HFFc6 (cell line): ENCODE measurements around the gene YKT6. TPM values are rescaled to one million over a fixed set of nuclear protein-coding genes. Genes with fewer than 3 reads are reported as not detected.

Source experiments
- DNase-seq: peaks from one replicate; pipeline ENCODE4 v3.0.0-alpha.2; 2018
- H3K27ac Mint-ChIP-seq: 2 replicates; pipeline ENCODE4 v1.8.0; 2020; ENCODE audit warnings: mild to moderate bottlenecking, mixed read lengths
- H3K27me3 Mint-ChIP-seq: 2 replicates; pipeline ENCODE4 v1.8.0; 2021; ENCODE audit warnings: mild to moderate bottlenecking, moderate library complexity, mixed read lengths; ENCODE audit not compliant: insufficient read depth
- H3K36me3 Mint-ChIP-seq: 2 replicates; pipeline ENCODE4 v1.8.0; 2021; ENCODE audit warnings: low read depth, mixed read lengths
- H3K4me1 Mint-ChIP-seq: 2 replicates; pipeline ENCODE4 v1.8.0; 2020; ENCODE audit warnings: low read depth, mixed read lengths
- H3K4me3 Mint-ChIP-seq: 2 replicates; pipeline ENCODE4 v1.8.0; 2020; ENCODE audit warnings: mild to moderate bottlenecking, moderate library complexity, mixed read lengths
- H3K9me3 Mint-ChIP-seq: 2 replicates; pipeline ENCODE4 v1.8.0; 2020; ENCODE audit warnings: mild to moderate bottlenecking, mixed read lengths
- CTCF ChIP-seq: fragments of 200-600 bp; sonication (generic); IDR thresholded peaks from 2 replicates; pipeline ENCODE4 v1.5.0; 2021; ENCODE audit warnings: antibody characterized with exemption, mild to moderate bottlenecking
- total RNA-seq, 6 experiments: library from RNA; stranded (reverse); fragmentation: NEBNext Ultra II Directional; extraction: Animal tissue kit (Norgen Biotek cat#: 25700); gene quantifications; 2 replicates in 1 of 6; 3 replicates in 5 of 6; pipeline ENCODE4 v1.2.3, GENCODE V29; 2021

YKT6 gene
- total RNA-seq, 6 experiments from 2014 or later, result 155 to 174 (median 167) TPM

- H3K4me1 Mint-ChIP-seq, result no peaks in the 10 kb centered on the region
- H3K9me3 Mint-ChIP-seq, result no peaks in the 10 kb centered on the region
- TF ChIP-seq CTCF, result no peak
- H3K27ac Mint-ChIP-seq, result no peak overlapping the region
- H3K36me3 Mint-ChIP-seq, result no peaks in the 10 kb centered on the region
- H3K4me3 Mint-ChIP-seq, result no peak overlapping the region
- H3K27me3 Mint-ChIP-seq, result peaks cover 4% of the 10 kb centered on the region
- DNase-seq, result no peak
Measured at GRCh38 chr7:44251881-44252280, 51.1 kb downstream of the YKT6 start.

GRCh38 chr7:44256459-44256858, 55.7 kb downstream of the YKT6 start:
- DNase-seq, result no peak
- peaks cover 32% of the 10 kb centered on the region for H3K4me1 Mint-ChIP-seq
- peaks cover 1% of the 10 kb centered on the region; the same call in 1 of the 2 replicates for H3K27me3 Mint-ChIP-seq
- H3K9me3 Mint-ChIP-seq, result no peaks in the 10 kb centered on the region
- H3K27ac Mint-ChIP-seq, result no peak overlapping the region
- TF ChIP-seq CTCF, result no peak
- H3K4me3 Mint-ChIP-seq, result no peak overlapping the region
- peaks cover 4% of the 10 kb centered on the region; the same call in 1 of the 2 replicates for H3K36me3 Mint-ChIP-seq

- H3K36me3 Mint-ChIP-seq, result peaks cover 4% of the 10 kb centered on the region; the same call in 1 of the 2 replicates
- H3K27me3 Mint-ChIP-seq, result peaks cover 1% of the 10 kb centered on the region; the same call in 1 of the 2 replicates
- peak overlapping the region; percentile 70 for H3K27ac Mint-ChIP-seq
- no peak for TF ChIP-seq CTCF
- DNase-seq, result no peak
- no peak overlapping the region for H3K4me3 Mint-ChIP-seq
- H3K4me1 Mint-ChIP-seq, result peaks cover 32% of the 10 kb centered on the region
- H3K9me3 Mint-ChIP-seq, result no peaks in the 10 kb centered on the region
Measured at GRCh38 chr7:44257213-44257612, 56.4 kb downstream of the YKT6 start.

GRCh38 chr7:44257618-44258422, 57.0 kb downstream of the YKT6 start:
- Mint-ChIP-seq H3K4me1 (peaks cover 32% of the 10 kb centered on the region), H3K27ac (peak overlapping the region; percentile 70), H3K9me3 (no peaks in the 10 kb centered on the region), H3K4me3 (peak overlapping the region; percentile 56), H3K27me3 (peaks cover 1% of the 10 kb centered on the region; the same call in 1 of the 2 replicates), H3K36me3 (peaks cover 4% of the 10 kb centered on the region; the same call in 1 of the 2 replicates)
- DNase-seq, result peak; percentile 82
- TF ChIP-seq CTCF, result no peak; the same call in 1 of the 2 replicates

- no peak for TF ChIP-seq CTCF
- H3K4me1 Mint-ChIP-seq, result peaks cover 32% of the 10 kb centered on the region
- no peaks in the 10 kb centered on the region for H3K9me3 Mint-ChIP-seq
- no peak for DNase-seq
- peaks cover 4% of the 10 kb centered on the region; the same call in 1 of the 2 replicates for H3K36me3 Mint-ChIP-seq
- peak overlapping the region; percentile 56 for H3K4me3 Mint-ChIP-seq
- H3K27me3 Mint-ChIP-seq, result peaks cover 1% of the 10 kb centered on the region; the same call in 1 of the 2 replicates
- H3K27ac Mint-ChIP-seq, result peak overlapping the region; percentile 70
Measured at GRCh38 chr7:44258423-44258760, 57.6 kb downstream of the YKT6 start.
